HG03520 (cell line): ENCODE measurements around the gene CREBBP.

ENCODE experiments used
- ATAC-seq: cut with Tn5 transposase; IDR thresholded peaks from one replicate; pipeline ENCODE4 v1.9.1; 2021; ENCODE audit warnings: mild to moderate bottlenecking, moderate library complexity; ENCODE audit not compliant: unreplicated experiment

The CREBBP gene

GRCh38 chr16:3879887-3880564 is 487 bp downstream of the CREBBP start:
- peak; percentile 47 for ATAC-seq

DNA sequence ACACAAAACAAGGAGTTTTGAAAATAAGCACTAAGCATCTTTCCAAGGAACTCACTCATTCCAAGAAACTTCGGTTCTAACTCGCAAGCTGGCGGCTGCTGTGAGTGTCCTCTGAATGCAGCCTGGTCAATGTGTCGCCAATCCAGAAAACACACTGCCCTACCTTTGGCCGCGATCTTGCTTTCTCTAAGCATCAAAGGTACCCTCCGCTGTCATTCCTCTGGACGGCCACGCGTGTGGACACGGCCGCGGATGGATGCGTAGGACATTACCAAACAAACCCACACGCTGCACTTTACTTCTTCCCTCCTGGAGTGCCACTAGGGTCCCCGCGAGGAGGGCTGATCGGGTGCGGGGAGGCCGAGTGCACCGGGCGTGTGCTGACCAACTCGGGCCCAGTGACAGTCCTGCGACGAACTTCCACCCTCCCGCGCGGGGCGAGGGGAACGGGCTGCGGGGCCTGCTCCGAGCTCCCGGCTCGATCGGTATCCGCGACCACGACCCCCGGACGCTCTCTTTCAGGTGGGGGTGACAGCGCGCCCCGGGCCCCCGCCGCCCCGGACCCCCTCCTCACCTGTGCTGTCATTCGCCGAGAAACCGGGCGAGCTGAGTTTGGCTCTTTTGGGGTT is 1.1 kb downstream of the CREBBP start:
- peak; percentile 22 for ATAC-seq

GRCh38 chr16:3878610-3879009 is 1.9 kb downstream of the CREBBP start:
- ATAC-seq: no peak

DNA sequence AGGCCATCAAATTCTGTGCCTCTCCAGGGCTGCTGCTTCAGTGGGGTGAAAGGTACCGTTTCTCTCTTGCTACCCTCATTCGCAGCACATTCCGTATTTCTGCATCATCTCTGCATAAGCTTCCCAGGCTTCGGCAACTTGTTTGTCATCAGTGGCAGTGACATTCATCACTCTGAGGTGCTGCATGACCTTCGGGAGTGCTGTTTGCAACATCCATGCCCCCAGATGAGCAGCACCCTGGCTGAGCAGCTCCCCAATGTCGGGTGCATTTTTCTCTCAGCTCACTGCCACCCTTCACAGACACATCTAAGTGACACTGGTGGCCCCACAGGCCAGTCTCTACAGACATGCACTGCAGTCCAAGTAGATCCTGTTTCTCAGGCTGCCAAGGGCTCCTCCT is 3.8 kb downstream of the CREBBP start:
- no peak for ATAC-seq

DNA sequence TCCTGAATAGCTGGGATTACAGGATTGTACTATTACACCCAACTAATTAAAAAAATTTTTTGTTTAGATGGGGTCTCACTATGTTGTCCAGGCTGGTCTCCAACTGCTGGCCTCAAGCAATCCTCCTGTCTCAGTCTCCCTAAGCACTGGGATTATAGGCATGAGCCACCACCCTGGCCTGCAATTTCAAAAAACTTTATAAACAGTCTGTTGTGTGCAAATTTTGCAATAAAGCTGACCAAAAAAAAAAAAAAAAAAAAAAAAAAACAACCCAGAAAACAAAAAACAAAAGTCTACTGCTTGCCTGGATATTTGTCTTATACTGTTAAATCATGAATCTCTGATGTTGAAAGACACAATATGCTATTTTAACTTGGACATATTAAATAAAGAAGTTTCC is 4.4 kb downstream of the CREBBP start:
- ATAC-seq: no peak

DNA sequence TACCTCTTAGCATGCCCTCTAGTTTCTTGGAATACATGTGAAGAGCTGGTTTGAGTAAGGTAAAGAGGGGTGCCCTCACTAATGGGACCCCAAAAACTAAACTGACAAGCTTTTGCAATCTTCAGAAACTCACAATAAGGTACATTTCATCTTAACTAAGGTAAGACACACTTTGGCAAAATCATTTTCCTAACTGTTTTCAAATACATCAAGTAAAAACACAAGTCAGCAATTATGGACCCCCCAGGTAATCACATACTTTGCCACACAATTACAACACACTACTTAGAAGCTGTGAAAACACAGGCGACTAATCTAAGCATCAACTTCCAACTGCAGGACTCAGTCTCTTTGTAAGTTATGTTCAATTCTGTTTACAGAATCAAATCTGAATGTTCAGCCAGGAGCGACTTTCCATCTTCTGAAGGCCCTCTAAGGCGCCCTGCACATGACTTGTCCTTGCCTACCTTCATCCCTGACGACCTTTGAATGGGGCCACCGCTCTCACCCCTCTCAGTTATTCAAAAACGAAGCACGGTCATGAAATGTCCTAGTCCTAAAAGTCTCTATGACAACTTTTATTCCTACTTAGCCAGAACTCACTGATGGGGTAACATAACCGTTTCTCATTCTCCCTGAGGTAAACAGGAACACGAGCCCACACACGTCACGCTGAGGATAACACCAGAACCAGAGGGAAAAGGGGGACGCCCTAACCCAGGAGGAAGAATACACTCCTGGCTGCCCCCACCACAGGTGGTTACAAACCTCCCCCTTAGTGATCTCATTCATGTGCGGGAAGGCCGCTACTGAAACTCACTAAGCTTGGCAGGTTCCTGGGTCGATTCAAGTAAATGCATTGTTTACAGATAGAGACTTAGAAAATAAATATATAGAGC is 5.5 kb downstream of the CREBBP start:
- ATAC-seq: no peak

- no peak for ATAC-seq
Measured at GRCh38 chr16:3874242-3874641, 6.3 kb downstream of the CREBBP start.

GRCh38 chr16:3873482-3874173 is 6.9 kb downstream of the CREBBP start:
- no peak for ATAC-seq

GRCh38 chr16:3872216-3872895 is 8.2 kb downstream of the CREBBP start:
- no peak for ATAC-seq

DNA sequence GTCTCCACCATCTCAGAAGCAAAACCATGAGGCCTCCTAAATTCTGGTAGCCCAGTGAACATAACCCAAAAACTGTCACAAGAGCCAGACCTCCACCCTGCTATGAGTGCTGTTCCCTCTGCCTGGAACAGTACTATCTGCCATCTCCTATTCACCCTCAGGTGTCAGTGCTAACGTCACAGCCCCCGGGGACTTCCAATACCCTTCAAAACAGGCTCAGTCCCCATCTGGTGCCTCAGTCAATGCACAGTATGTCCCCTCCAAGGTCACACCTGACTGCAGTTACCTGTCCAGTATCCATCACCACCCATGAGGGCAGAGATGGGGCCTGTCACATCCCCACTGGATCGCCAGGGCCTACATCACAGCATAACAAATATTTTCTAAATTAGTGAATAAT is 11.5 kb downstream of the CREBBP start:
- ATAC-seq: no peak

DNA sequence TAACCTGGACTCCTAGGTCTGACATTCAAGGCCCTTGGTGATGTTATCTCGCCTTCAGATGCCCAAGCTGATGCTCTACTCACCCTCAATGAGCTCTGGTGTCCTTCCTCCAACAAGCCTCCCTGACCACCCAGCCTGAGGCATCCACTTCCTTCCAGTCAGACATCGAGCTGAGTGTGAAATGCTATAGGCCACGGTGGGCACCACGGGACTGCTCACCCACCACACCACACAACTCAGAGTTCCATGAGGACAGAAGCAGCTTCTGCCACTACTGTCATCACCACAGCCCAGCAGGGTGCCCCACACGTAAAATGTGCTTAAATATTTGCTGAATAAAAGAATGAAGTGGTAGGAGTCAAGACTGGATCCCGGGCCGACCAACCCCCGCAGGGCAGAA is 12.0 kb downstream of the CREBBP start:
- ATAC-seq: no peak

DNA sequence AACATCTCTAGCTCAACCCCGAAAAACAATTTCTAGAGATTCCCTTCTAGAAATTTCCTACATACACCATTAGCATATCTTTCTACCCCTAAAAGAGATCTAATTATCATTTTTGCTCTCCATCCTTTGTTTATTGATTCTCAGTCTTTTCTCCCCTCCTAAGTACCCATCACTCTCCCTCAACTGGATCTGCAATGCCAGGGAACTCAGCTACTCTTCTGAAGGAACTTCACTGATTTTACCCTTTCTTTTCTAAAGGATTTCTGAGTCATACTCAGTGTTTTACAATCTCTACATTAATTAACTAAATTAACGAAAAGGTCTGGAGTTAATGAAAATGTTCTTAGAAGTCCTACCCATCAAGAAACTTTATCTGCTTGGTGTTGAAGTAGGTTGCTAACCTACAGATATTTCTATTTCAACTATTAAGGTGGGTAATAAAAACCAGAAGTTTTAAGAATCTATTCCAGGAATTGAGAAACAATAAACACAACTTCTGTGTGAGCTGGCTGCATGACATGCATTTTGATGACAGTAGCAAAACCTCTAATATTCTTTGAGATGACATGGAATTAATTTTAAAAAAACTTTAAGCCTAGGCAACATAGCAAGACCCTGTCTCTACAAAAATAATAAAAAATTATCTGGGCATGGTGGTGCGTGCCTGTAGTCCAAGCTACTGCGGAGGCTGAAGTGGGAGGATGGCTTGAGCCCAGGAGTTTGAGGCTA is 13.6 kb downstream of the CREBBP start:
- no peak for ATAC-seq

- no peak for ATAC-seq
Measured at GRCh38 chr16:3865241-3865640, 15.3 kb downstream of the CREBBP start.

- ATAC-seq: no peak
Measured at GRCh38 chr16:3864562-3864961, 16.0 kb downstream of the CREBBP start.

- ATAC-seq: no peak
Measured at GRCh38 chr16:3863587-3863986, 16.9 kb downstream of the CREBBP start.

DNA sequence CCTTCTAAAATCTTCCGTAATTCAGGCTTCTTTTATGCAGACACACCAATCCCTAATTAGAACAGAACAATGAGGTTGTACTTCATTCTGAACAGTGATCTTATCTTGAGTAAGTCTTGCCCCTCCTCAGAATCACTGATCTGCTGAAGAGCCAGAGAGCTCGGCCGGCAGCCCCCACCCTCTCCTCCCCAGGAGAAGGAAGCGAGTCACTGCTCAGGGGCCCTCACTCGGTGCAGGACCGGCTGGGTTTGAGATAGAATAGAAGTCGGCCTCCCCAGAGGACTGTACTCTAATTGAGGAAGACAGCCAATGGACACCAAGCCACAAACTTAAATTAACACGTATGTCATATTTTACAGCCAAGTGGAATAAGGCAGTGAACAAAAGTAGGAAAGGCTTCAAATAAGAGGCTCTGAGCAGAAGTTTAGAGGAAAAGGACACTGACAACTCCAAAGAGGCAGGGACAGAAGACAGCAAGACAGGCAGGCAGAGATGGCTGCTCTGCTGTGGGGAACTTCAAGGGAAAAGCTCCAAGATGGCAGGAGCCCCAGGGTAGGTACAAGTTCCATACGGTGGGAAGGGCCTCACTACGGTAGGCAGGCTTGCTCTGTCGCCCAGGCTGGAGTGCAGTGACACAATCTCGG is 18.6 kb downstream of the CREBBP start:
- ATAC-seq: no peak

DNA sequence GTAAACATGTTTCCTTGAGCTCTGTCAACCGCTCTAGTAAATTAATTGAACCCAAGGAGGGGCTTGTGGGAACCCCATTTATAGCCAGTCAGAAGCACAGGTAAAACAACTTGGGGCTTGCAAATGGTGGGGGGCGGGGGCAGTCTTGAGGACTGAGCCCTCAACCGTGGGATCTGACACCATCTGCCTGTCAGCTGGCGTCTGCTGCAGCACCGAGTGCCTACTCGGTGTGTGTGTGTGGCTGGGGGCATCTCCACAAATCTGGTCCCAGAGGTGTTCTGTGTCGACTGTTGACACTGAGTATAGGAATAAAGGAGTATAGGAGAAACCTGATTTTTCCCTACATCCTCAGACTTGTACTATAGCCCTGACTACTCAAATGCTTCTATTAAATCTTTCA is 20.6 kb downstream of the CREBBP start:
- no peak for ATAC-seq

DNA sequence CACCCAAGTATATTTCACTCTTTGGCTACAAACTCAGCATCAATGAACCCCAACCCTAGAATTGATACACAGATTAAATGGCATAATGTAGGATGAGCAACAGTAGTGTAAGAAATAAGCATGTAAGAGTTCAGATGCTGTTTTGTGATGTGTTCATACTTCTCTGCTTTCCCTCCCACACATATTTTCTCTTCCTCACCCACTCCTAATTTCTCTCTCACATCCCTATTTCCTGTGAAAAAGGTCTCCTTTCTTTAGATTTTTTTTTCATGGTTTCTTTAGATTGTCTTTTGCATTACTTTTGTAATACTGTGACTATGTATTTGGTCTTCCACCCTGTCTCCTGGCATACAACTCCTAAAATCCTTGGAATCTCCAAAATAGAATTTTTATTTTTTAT is 21.7 kb downstream of the CREBBP start:
- ATAC-seq: no peak

GRCh38 chr16:3857189-3858043 is 23.1 kb downstream of the CREBBP start:
- no peak for ATAC-seq
